Gastrocnemius medialis (tissue), 4 donors: ENCODE results near the gene CUEDC2. TPM values are rescaled to one million over a fixed set of nuclear protein-coding genes. Genes with fewer than 3 reads are reported as not detected.

Experiments used
- ATAC-seq, 2 donors: fragments of 150-250 bp; one replicate each; pipeline ENCODE4 v1.9.1; 2016
- DNase-seq, 2 donors: peaks; one replicate each; pipeline ENCODE4 v3.0.0-alpha.2; 2019
- H3K27ac ChIP-seq, 4 donors: fragments of 200-600 bp; sonication (generic); 1 replicate in 1 of 4; 2 replicates in 3 of 4; pipeline ENCODE4 v1.5.1; 2016 to 2018; ENCODE audit warnings: mild to moderate bottlenecking in 2 of 4, moderate library complexity in 1 of 4
- H3K27me3 ChIP-seq, 3 donors: fragments of 200-600 bp; sonication (generic) in 2 of 3; 1 replicate in 1 of 3; 2 replicates in 2 of 3; pipeline versions ENCODE4 v1.5.1 to v1.6.0; 2016 to 2019; ENCODE audit warnings: mild to moderate bottlenecking in 1 of 3, moderate library complexity in 1 of 3
- H3K36me3 ChIP-seq, 2 donors: fragments of 200-600 bp; sonication (generic) in 1 of 2; one replicate each; pipeline ENCODE4 v1.5.1; 2017 to 2018
- H3K4me1 ChIP-seq, 2 donors: fragments of 200-600 bp; sonication (generic) in 1 of 2; one replicate each; pipeline ENCODE4 v1.5.1; 2016 to 2017; ENCODE audit warnings: mild to moderate bottlenecking in 2 of 2
- H3K4me3 ChIP-seq, 4 donors: fragments of 200-600 bp; sonication (generic) in 3 of 4; 1 replicate in 1 of 4; 2 replicates in 3 of 4; pipeline ENCODE4 v1.5.1; 2016 to 2019; ENCODE audit warnings: mild to moderate bottlenecking in 2 of 4
- H3K9me3 ChIP-seq, 3 donors: fragments of 200-600 bp; sonication (generic) in 2 of 3; 1 replicate in 1 of 3; 2 replicates in 2 of 3; pipeline ENCODE4 v1.5.1; 2016 to 2019
- POLR2A ChIP-seq, 2 donors: fragments of 450-650 bp; IDR thresholded peaks; one replicate each; pipeline ENCODE4 v1.6.1; 2017; ENCODE audit warnings: antibody characterized with exemption in 2 of 2, mild to moderate bottlenecking in 2 of 2, moderate library complexity in 2 of 2
- in situ Hi-C, 4 donors: fragments of 200-750 bp; cut with MboI; loops; one replicate each; pipeline versions ENCODE4 v1.15.0 to v1.8.0; 2017; ENCODE audit warnings: low sequenced_read_pairs in 4 of 4
- intact Hi-C: fragments of 100-400 bp; cut with DNase I; formaldehyde crosslinking; loops from one replicate; pipeline ENCODE4 v1.15.1; 2023; ENCODE audit warnings: low total_unique reads
- total RNA-seq, 4 donors: library from RNA; depleted of rRNA; stranded (reverse); fragments of >200 nt; gene quantifications; one replicate each; pipeline versions ENCODE4 v1.1.0 to v1.2.3, GENCODE V29; 2016
- TF ChIP-seq, protein P1 (sequence below), 5 experiments: fragments of 450-650 bp in 3 of 5; fragments of 200-600 bp in 2 of 5; sonication (generic) in 2 of 5; IDR thresholded peaks in 4 of 5; conservative IDR thresholded peaks in 1 of 5; 1 replicate in 4 of 5; 2 replicates in 1 of 5; pipeline ENCODE4 v1.5.1; 2016 to 2019; ENCODE audit warnings: antibody characterized with exemption in 5 of 5, mild to moderate bottlenecking in 3 of 5, moderate library complexity in 3 of 5

CUEDC2 gene
- total RNA-seq, 4 donors from 2014 or later = 51.6 to 83.1 (median 70.2) TPM

GRCh38 chr10:102467971-102468438, 35.6 kb upstream of the CUEDC2 start:
- no peaks in the 10 kb centered on the region for H3K27me3 ChIP-seq
- DNase-seq = no peak
- no peak for ATAC-seq
- in situ Hi-C loops (no loop called here), intact Hi-C loops (no loop called here)
- TF ChIP-seq, protein P1, sequence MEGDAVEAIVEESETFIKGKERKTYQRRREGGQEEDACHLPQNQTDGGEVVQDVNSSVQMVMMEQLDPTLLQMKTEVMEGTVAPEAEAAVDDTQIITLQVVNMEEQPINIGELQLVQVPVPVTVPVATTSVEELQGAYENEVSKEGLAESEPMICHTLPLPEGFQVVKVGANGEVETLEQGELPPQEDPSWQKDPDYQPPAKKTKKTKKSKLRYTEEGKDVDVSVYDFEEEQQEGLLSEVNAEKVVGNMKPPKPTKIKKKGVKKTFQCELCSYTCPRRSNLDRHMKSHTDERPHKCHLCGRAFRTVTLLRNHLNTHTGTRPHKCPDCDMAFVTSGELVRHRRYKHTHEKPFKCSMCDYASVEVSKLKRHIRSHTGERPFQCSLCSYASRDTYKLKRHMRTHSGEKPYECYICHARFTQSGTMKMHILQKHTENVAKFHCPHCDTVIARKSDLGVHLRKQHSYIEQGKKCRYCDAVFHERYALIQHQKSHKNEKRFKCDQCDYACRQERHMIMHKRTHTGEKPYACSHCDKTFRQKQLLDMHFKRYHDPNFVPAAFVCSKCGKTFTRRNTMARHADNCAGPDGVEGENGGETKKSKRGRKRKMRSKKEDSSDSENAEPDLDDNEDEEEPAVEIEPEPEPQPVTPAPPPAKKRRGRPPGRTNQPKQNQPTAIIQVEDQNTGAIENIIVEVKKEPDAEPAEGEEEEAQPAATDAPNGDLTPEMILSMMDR (IDR thresholded peaks at IDR 0.05 in 4 of 5, conservative IDR thresholded peaks at IDR 0.05 in 1 of 5) = no peak
- no peak for TF ChIP-seq POLR2A (IDR thresholded peaks at IDR 0.05)
- no peaks in the 10 kb centered on the region for H3K4me1 ChIP-seq
- no peaks in the 10 kb centered on the region for H3K9me3 ChIP-seq
- no peaks in the 10 kb centered on the region for H3K36me3 ChIP-seq
- H3K27ac ChIP-seq = no peak overlapping the region
- H3K4me3 ChIP-seq = no peak overlapping the region

- in situ Hi-C loops (no loop called here), intact Hi-C loops (no loop called here)
These were observed 34.9 kb upstream of the CUEDC2 start for GRCh38 chr10:102467318-102467717.

GRCh38 chr10:102465466-102465865, 33.1 kb upstream of the CUEDC2 start:
- Histone ChIP-seq H3K27me3 (no peaks in the 10 kb centered on the region), H3K4me3 (no peak overlapping the region), H3K9me3 (no peaks in the 10 kb centered on the region), H3K36me3 (no peaks in the 10 kb centered on the region), H3K4me1 (peaks cover 15 to 19% of the 10 kb centered on the region in 2 donors), H3K27ac (no peak overlapping the region)
- ATAC-seq (no peak), DNase-seq (no peak)
- in situ Hi-C loops = no loop called here
- intact Hi-C loops = no loop called here
- TF ChIP-seq, protein P1 (IDR thresholded peaks at IDR 0.05 in 4 of 5, conservative IDR thresholded peaks at IDR 0.05 in 1 of 5) = no peak
- TF ChIP-seq POLR2A (IDR thresholded peaks at IDR 0.05) = no peak

More at GRCh38 chr10:102467318-102467717, 34.9 kb upstream of the CUEDC2 start:
- Histone ChIP-seq H3K27me3 (no peaks in the 10 kb centered on the region), H3K9me3 (no peaks in the 10 kb centered on the region), H3K4me3 (no peak overlapping the region), H3K36me3 (no peaks in the 10 kb centered on the region), H3K4me1 (peaks cover 2 to 6% of the 10 kb centered on the region in 2 donors), H3K27ac (no peak overlapping the region)
- DNase-seq (no peak), ATAC-seq (no peak)
- no peak for TF ChIP-seq POLR2A (IDR thresholded peaks at IDR 0.05)
- TF ChIP-seq, protein P1 (IDR thresholded peaks at IDR 0.05 in 4 of 5, conservative IDR thresholded peaks at IDR 0.05 in 1 of 5) = no peak

GRCh38 chr10:102463983-102464382, 31.6 kb upstream of the CUEDC2 start:
- in situ Hi-C loops (no loop called here), intact Hi-C loops (no loop called here)
- Histone ChIP-seq H3K27me3 (no peaks in the 10 kb centered on the region), H3K4me1 (peaks cover 15 to 19% of the 10 kb centered on the region in 2 donors), H3K9me3 (no peaks in the 10 kb centered on the region), H3K4me3 (no peak overlapping the region), H3K27ac (no peak overlapping the region), H3K36me3 (no peaks in the 10 kb centered on the region)
- DNase-seq (no peak), ATAC-seq (no peak)
- no peak for TF ChIP-seq POLR2A (IDR thresholded peaks at IDR 0.05)
- TF ChIP-seq, protein P1 (IDR thresholded peaks at IDR 0.05 in 4 of 5, conservative IDR thresholded peaks at IDR 0.05 in 1 of 5) = no peak

- in situ Hi-C loops = no loop called here
These were observed 30.2 kb upstream of the CUEDC2 start for GRCh38 chr10:102462512-102463054.

More at GRCh38 chr10:102462512-102463054, 30.2 kb upstream of the CUEDC2 start:
- intact Hi-C loops = no loop called here
- no peak for DNase-seq
- H3K36me3 ChIP-seq = no peaks in the 10 kb centered on the region
- H3K9me3 ChIP-seq = no peaks in the 10 kb centered on the region
- H3K4me3 ChIP-seq = no peak overlapping the region
- ATAC-seq = no peak
- no peak for TF ChIP-seq POLR2A (IDR thresholded peaks at IDR 0.05)
- TF ChIP-seq, protein P1 (IDR thresholded peaks at IDR 0.05 in 4 of 5, conservative IDR thresholded peaks at IDR 0.05 in 1 of 5) = no peak
- no peak overlapping the region for H3K27ac ChIP-seq
- no peaks in the 10 kb centered on the region for H3K27me3 ChIP-seq
- H3K4me1 ChIP-seq = peaks cover 15 to 19% of the 10 kb centered on the region in 2 donors
